WTC11 (cell line): ENCODE results near the gene MTHFD1L. TPM values are rescaled to one million over a fixed set of nuclear protein-coding genes. Genes with fewer than 3 reads are reported as not detected.
A peak's percentile ranks its signal among the peaks of the same experiment; 100 is the strongest.

Experiments used
- ATAC-seq: fragments of 200-7000 bp; cut with Tn5 transposase; 2 replicates; pipeline ENCODE4 v1.10.0; 2021; ENCODE audit warnings: mild to moderate bottlenecking, moderate library complexity
- CTCF ChIA-PET: fragments of 300-600 bp; sonication (Branson Sonifier 250); formaldehyde crosslinking; loops from one replicate; lab custom pipeline; 2021; ENCODE audit warnings: antibody characterized with exemption; lab: Charles Lee
- POLR2A ChIA-PET: fragments of 350-600 bp; sonication (Branson Sonifier 250); formaldehyde crosslinking; loops from one replicate; lab custom pipeline; 2021; ENCODE audit warnings: antibody characterized with exemption; lab: Charles Lee
- DNase-seq: peaks from one replicate; pipeline ENCODE4 v3.0.0; 2021; ENCODE audit warnings: low spot score
- H3K27ac Mint-ChIP-seq: 2 replicates; pipeline ENCODE4 v1.8.0; 2021; ENCODE audit warnings: mixed read lengths
- H3K27me3 Mint-ChIP-seq: 2 replicates; pipeline ENCODE4 v1.8.0; 2021; ENCODE audit warnings: low read depth, mild to moderate bottlenecking, moderate library complexity, mixed read lengths
- H3K36me3 Mint-ChIP-seq: 2 replicates; pipeline ENCODE4 v1.8.0; 2021; ENCODE audit warnings: mixed read lengths
- H3K4me1 Mint-ChIP-seq: 2 replicates; pipeline ENCODE4 v1.8.0; 2022; ENCODE audit warnings: mixed read lengths
- H3K4me3 Mint-ChIP-seq: 2 replicates; pipeline ENCODE4 v1.8.0; 2021; ENCODE audit warnings: mild to moderate bottlenecking, moderate library complexity, mixed read lengths
- H3K9me3 Mint-ChIP-seq: 2 replicates; pipeline ENCODE4 v1.8.0; 2021; ENCODE audit warnings: mixed read lengths
- AR ChIP-seq: fragments of 250-450 bp; sonication (Bioruptor Pico); IDR thresholded peaks from 2 replicates; pipeline ENCODE4 v1.9.0; 2021; ENCODE audit warnings: mild to moderate bottlenecking
- CDX4 ChIP-seq: fragments of 250-450 bp; sonication (Bioruptor Pico); IDR thresholded peaks from 2 replicates; pipeline ENCODE4 v1.9.0; 2021; ENCODE audit warnings: moderate library complexity, mild to moderate bottlenecking, inconsistent platforms, borderline replicate concordance
- E2F1 ChIP-seq: sonication (generic); formaldehyde crosslinking; IDR thresholded peaks from 2 replicates; pipeline ENCODE4 v1.8.0; 2022; ENCODE audit warnings: mild to moderate bottlenecking, missing genetic modification reagents
- E2F5 ChIP-seq: sonication (generic); formaldehyde crosslinking; IDR thresholded peaks from 2 replicates; pipeline ENCODE4 v1.8.1; 2022; ENCODE audit warnings: mild to moderate bottlenecking, moderate library complexity, missing genetic modification reagents
- ERG ChIP-seq: fragments of 250-450 bp; sonication (Bioruptor Pico); IDR thresholded peaks from 2 replicates; pipeline ENCODE4 v1.8.0; 2021; ENCODE audit warnings: mild to moderate bottlenecking
- FOXJ3 ChIP-seq: sonication (generic); formaldehyde crosslinking; IDR thresholded peaks from 2 replicates; pipeline ENCODE4 v1.9.0; 2021; ENCODE audit warnings: missing genetic modification reagents, mild to moderate bottlenecking, borderline replicate concordance
- GRHL2 ChIP-seq: fragments of 250-450 bp; sonication (Bioruptor Pico); IDR thresholded peaks from 2 replicates; pipeline ENCODE4 v1.8.0; 2022; ENCODE audit warnings: mild to moderate bottlenecking, moderate library complexity; ENCODE audit not compliant: insufficient replicate concordance, severe bottlenecking
- GTF2I ChIP-seq: fragments of 250-450 bp; sonication (Bioruptor Pico); conservative IDR thresholded peaks from 2 replicates; pipeline ENCODE4 v1.4.0; 2021; ENCODE audit warnings: mild to moderate bottlenecking
- HMGA2 ChIP-seq: fragments of 250-450 bp; sonication (Bioruptor Pico); IDR thresholded peaks from 2 replicates; pipeline ENCODE4 v1.4.0; 2021; ENCODE audit warnings: mild to moderate bottlenecking, moderate library complexity
- IRF1 ChIP-seq: sonication (generic); formaldehyde crosslinking; IDR thresholded peaks from 2 replicates; pipeline ENCODE4 v1.8.0; 2023; ENCODE audit warnings: missing genetic modification reagents
- KAT7 ChIP-seq: sonication (generic); formaldehyde crosslinking; IDR thresholded peaks from 2 replicates; pipeline ENCODE4 v1.8.1; 2023; ENCODE audit warnings: missing genetic modification reagents, mild to moderate bottlenecking, borderline replicate concordance
- MYBL2 ChIP-seq: sonication (generic); formaldehyde crosslinking; IDR thresholded peaks from 2 replicates; pipeline ENCODE4 v1.8.1; 2023; ENCODE audit warnings: mild to moderate bottlenecking, moderate library complexity, missing genetic modification reagents
- NFE2L1 ChIP-seq: sonication (generic); formaldehyde crosslinking; IDR thresholded peaks from 2 replicates; pipeline ENCODE4 v1.8.1; 2023; ENCODE audit warnings: missing genetic modification reagents
- SOX15 ChIP-seq: fragments of 250-450 bp; sonication (Bioruptor Pico); IDR thresholded peaks from 2 replicates; pipeline ENCODE4 v1.9.0; 2021; ENCODE audit warnings: mild to moderate bottlenecking
- TP53 ChIP-seq: sonication (generic); formaldehyde crosslinking; IDR thresholded peaks from 2 replicates; pipeline ENCODE4 v1.8.1; 2023; ENCODE audit warnings: mild to moderate bottlenecking, missing genetic modification reagents
- ZMAT4 ChIP-seq: fragments of 250-450 bp; sonication (Bioruptor Pico); IDR thresholded peaks from 2 replicates; pipeline ENCODE4 v1.9.0; 2021; ENCODE audit warnings: mild to moderate bottlenecking
- ZNF232 ChIP-seq: sonication (generic); formaldehyde crosslinking; IDR thresholded peaks from 2 replicates; pipeline ENCODE4 v1.8.0; 2022; ENCODE audit warnings: mild to moderate bottlenecking, missing genetic modification reagents
- ZNF263 ChIP-seq: sonication (generic); formaldehyde crosslinking; IDR thresholded peaks from 2 replicates; pipeline ENCODE4 v1.8.1; 2022; ENCODE audit warnings: low read depth, mild to moderate bottlenecking, moderate library complexity, missing genetic modification reagents
- ZNF532 ChIP-seq: fragments of 250-450 bp; sonication (Bioruptor Pico); IDR thresholded peaks from 2 replicates; pipeline ENCODE4 v1.9.0; 2021; ENCODE audit warnings: mild to moderate bottlenecking, borderline replicate concordance
- ZNF671 ChIP-seq: fragments of 250-450 bp; sonication (Bioruptor Pico); IDR thresholded peaks from 2 replicates; pipeline ENCODE4 v1.8.0; 2021; ENCODE audit warnings: mild to moderate bottlenecking
- total RNA-seq: library from RNA; stranded (reverse); gene quantifications from 3 replicates; pipeline ENCODE4 v1.2.3, GENCODE V29; 2021

MTHFD1L gene
- total RNA-seq, 1 experiment from 2014 or later, result 104 TPM

- DNase-seq (no peak), ATAC-seq (no peak)
- no peak for TF ChIP-seq ZNF671
- no peak for TF ChIP-seq E2F5
- TF ChIP-seq NFE2L1 (CRISPR knock-in tag), result no peak
- no peak for TF ChIP-seq ZNF232 (CRISPR knock-in tag)
- no peak for TF ChIP-seq IRF1 (CRISPR knock-in tag)
- no peak for TF ChIP-seq SOX15 (CRISPR knock-in tag)
- no peak for TF ChIP-seq ZMAT4 (CRISPR knock-in tag)
- TF ChIP-seq ZNF532, result no peak
- TF ChIP-seq FOXJ3, result no peak
- TF ChIP-seq ZNF263 (CRISPR knock-in tag), result no peak
- peaks cover 44% of the 10 kb centered on the region for H3K4me1 Mint-ChIP-seq
- H3K36me3 Mint-ChIP-seq, result peaks cover 17% of the 10 kb centered on the region
- no peaks in the 10 kb centered on the region for H3K27me3 Mint-ChIP-seq
- H3K9me3 Mint-ChIP-seq, result no peaks in the 10 kb centered on the region
- H3K4me3 Mint-ChIP-seq, result no peak overlapping the region
- ChIA-PET CTCF (interaction anchor here (1.2 to 3.2 kb wide), 3 partner anchors 74 to 242 kb away, joined by 4 to 16 read pairs (median 5); no protein-coding TSS in a partner anchor), POLR2A (no interaction called here)
- no peak overlapping the region for H3K27ac Mint-ChIP-seq
Measured at GRCh38 chr6:151088599-151088935, 223.1 kb downstream of the MTHFD1L start.

- CTCF ChIA-PET, result interaction anchor here (1.2 to 3.2 kb wide), 3 partner anchors 75 to 241 kb away, joined by 4 to 16 read pairs (median 5); no protein-coding TSS in a partner anchor
- peaks cover 20% of the 10 kb centered on the region for H3K36me3 Mint-ChIP-seq
- ATAC-seq (no peak), DNase-seq (no peak)
- no peak overlapping the region for H3K4me3 Mint-ChIP-seq
- no peaks in the 10 kb centered on the region for H3K27me3 Mint-ChIP-seq
- peak overlapping the region; percentile 48; the same call in 1 of the 2 replicates for H3K27ac Mint-ChIP-seq
- peaks cover 44% of the 10 kb centered on the region for H3K4me1 Mint-ChIP-seq
- TF ChIP-seq KAT7 (CRISPR knock-in tag), result no peak
- TF ChIP-seq AR (CRISPR knock-in tag), result no peak
- TF ChIP-seq E2F1 (CRISPR knock-in tag), result no peak
- TF ChIP-seq MYBL2, result no peak
- TF ChIP-seq CDX4, result no peak
- TF ChIP-seq GRHL2 (CRISPR knock-in tag), result no peak
- TF ChIP-seq GTF2I (CRISPR knock-in tag), result no peak
- no peak for TF ChIP-seq HMGA2 (CRISPR knock-in tag)
- TF ChIP-seq ZNF232 (CRISPR knock-in tag), result no peak
- no peak for TF ChIP-seq TP53 (CRISPR knock-in tag)
- TF ChIP-seq ERG (CRISPR knock-in tag), result no peak
- H3K9me3 Mint-ChIP-seq, result no peaks in the 10 kb centered on the region
- POLR2A ChIA-PET, result no interaction called here
Measured at GRCh38 chr6:151088963-151089362, 223.5 kb downstream of the MTHFD1L start.
